GM18951 (cell line): Measurements from ENCODE around the gene CALY.
A peak's percentile ranks its signal among the peaks of the same experiment; 100 is the strongest.
"Not testable (repeated sequence)": the region's sequence is repeated elsewhere in the genome, so short reads cannot be mapped to it uniquely, and the experiment has no call there.

Experiments used
- POLR2A ChIP-seq: IDR thresholded peaks from 4 replicates; pipeline ENCODE4 v1.6.1; 2011; ENCODE audit warnings: mild to moderate bottlenecking; ENCODE audit not compliant: insufficient read length, insufficient read depth; ENCODE audit errors: extremely low read depth
- in situ Hi-C: fragments of 300-500 bp; cut with MboI; formaldehyde crosslinking; loops from one replicate; pipeline ENCODE4 v1.12.0; 2022; ENCODE audit warnings: low sequenced_read_pairs, mixed read lengths, inconsistent platforms; ENCODE audit not compliant: unreplicated experiment

Gene CALY, protein sequence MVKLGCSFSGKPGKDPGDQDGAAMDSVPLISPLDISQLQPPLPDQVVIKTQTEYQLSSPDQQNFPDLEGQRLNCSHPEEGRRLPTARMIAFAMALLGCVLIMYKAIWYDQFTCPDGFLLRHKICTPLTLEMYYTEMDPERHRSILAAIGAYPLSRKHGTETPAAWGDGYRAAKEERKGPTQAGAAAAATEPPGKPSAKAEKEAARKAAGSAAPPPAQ

DNA sequence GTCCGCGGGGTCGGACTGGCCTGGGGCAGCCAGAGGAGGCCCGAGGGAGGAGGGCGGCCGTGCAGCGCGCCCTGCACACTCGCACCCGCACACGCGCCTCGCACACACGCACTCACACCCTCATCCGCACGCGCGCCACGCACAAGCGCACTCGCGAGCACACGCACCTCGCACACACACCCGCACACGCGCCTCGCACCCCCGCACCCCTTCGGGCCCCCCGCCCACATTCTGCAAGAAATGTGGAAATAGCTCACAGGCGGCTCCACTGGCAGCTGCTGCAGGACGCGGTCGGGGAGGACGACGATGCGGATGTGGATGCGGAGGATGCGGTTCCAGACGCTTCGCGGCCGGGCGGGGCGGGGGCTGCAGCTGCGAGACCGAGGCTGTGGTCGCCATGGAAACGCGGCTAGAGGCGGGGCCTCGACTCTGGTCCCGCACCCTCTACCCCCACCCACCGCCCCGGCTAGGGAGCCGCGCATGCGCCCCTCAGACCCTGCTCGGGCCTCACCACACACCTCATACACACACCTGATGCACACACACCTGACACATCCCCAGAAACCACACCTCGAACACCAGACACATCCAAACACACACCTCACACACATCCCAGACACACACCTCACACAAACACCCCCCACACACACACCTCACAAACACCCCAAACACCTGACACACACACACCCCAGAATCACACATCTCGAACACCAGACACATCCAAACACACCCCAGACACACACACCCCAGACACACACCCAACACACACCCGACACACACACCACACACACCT lies at the start of gene CALY:
Gene CALY, minus strand, starts transcription at position 320 of the 793 bp plus-strand sequence. CDS start 7,907 bp downstream, outside the sequence.
- in situ Hi-C loops: no loop called here
- no peak for TF ChIP-seq POLR2A

DNA sequence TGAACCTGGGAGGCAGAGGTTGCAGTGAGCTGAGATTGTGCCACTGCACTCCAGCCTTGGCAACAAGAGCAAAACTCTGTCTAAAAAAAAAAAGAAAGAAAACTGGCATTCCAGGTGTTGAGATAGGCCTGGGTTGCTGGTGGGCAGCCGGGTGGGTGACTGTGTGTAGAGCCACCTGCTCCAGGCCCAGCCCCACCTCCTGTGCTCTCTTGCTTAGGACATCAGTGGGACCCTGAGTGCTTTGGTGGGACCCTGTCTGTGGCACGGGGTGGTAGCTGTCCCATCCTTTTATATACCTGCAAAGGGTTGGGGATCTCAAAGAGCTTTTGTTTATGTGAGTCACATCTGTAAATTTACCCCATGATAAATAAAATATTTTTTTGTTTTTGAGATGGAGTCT lies 48.5 kb upstream of the CALY start:
- in situ Hi-C loops: no loop called here
- no peak for TF ChIP-seq POLR2A

DNA sequence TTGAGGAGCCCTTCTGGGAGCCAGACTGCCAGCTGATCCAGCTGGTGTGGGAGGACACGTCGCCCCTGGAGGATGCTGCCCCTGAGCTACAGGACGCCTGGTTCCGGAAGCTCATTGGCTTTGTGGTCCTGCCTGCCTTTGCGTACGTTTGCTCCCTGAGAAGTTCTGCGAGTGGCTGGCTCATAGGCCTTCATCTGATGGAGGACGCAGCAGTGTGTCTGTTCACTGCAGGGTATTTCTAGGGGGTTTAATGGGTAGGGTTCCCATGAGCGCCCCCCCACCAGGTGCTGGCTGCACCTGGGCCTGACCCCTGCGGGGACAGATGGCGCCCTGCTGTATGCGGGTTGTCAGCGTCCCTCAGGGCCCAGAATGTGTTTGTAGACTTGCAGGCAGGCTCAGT lies 47.4 kb upstream of the CALY start:
- TF ChIP-seq POLR2A: no peak
- in situ Hi-C loops: no loop called here

DNA sequence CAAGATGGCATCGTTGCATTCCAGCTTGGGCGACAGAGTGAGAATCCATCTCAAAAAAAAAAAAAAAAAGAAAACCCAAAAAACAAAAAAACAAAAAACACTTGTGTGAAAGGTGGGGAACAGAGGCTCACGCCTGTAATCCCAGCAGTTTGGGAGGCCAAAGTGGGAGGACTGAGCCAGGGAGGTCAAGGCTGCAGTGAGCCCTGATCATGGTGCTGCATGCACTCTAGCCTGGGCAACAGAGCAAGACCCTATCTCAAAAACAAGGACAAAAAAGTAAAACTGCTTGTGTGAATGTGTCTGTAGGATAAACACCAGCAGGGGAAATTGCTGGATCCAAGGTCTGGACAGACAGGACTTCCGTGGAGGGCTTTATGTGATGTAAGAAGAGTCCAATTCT lies 46.9 kb upstream of the CALY start:
- in situ Hi-C loops: no loop called here
- TF ChIP-seq POLR2A: no peak

DNA sequence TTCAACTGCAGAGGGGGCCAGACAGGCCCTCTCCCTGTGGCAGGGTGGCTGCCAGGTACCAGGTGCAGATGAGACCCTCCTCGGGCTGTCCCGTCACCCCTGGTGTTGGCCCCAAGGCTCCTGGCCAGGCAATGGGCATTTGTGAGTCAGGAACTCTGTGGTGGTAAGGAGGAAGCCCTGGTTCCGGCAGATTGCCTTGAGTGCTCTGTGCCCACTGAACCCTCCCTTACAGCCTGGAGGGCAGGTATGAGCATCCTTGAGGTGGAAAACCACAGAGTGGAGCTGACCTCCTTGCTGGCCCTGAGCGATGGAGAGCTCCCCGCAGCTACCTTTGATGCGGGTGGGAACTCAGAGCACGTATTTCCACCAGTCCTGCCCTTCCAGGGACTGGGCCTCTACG lies 44.3 kb upstream of the CALY start:
- no peak for TF ChIP-seq POLR2A
- in situ Hi-C loops: no loop called here

DNA sequence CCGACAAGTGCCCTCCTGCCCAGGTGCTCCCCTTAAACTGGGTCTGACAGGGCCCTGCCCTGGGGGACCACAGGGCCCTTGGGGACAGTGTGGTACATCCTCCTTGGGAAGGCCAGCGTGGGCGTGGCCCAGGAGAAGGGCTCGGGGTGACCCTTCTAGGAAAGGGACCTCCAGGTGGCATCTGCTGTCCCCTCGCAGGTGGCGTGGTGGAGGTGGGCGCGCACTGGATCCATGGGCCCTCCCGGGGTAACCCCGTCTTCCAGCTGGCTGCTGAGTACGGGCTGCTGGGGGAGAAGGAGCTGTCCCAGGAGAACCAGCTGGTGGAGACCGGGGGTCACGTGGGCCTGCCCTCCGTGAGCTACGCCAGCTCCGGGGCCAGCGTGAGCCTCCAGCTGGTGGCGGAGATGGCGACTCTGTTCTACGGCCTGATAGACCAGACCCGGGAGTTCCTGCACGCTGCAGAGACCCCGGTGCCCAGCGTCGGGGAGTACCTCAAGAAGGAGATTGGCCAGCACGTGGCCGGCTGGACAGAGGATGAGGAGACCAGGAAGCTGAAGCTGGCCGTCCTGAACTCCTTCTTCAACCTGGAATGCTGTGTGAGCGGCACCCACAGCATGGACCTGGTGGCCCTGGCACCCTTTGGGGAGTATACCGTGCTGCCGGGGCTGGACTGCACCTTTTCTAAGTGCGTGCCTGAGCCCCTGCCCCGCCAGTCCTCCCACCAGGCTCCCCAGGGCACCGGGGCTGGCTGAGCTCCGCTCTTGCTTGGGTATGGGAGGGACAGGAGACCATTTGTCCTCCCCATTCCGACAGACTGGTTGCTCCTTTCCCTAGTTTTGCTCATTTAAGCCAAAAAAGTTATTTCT lies 43.3 kb upstream of the CALY start:
- no peak for TF ChIP-seq POLR2A
- in situ Hi-C loops: no loop called here

DNA sequence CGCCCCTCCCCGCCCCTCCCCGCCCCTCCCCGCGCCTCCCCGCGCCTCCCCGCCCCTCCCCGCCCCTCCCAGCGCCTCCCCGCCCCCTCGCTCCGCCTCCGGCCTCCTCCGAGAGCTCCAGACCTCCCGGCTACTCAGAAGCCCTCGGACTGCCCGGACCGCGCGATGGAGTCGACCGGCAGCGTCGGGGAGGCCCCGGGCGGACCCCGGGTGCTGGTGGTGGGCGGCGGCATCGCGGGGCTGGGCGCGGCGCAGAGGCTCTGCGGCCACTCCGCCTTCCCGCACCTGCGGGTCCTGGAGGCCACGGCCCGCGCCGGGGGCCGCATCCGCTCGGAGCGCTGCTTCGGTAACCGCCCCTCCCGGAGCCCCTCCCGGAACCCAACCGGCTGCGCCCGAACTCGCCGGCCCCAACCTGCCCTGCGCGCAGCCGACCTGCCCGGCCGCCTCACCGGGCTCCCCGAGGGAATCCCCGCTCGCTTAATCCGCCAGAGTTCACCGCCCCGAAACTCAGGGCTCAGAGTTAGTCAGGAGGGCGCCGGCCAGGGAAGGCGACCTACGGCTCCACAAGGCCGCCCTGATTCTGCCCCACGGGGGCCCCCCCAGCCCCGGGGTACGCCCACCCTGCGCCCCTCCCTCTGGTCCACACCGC lies 42.6 kb upstream of the CALY start, which contains the start of gene PAOX:
Gene PAOX, plus strand, starts transcription at position 111 of the 649 bp plus-strand sequence. Its CDS starts 55 bp downstream, at position 166.
- TF ChIP-seq POLR2A: peak; percentile 74
- in situ Hi-C loops: no loop called here

DNA sequence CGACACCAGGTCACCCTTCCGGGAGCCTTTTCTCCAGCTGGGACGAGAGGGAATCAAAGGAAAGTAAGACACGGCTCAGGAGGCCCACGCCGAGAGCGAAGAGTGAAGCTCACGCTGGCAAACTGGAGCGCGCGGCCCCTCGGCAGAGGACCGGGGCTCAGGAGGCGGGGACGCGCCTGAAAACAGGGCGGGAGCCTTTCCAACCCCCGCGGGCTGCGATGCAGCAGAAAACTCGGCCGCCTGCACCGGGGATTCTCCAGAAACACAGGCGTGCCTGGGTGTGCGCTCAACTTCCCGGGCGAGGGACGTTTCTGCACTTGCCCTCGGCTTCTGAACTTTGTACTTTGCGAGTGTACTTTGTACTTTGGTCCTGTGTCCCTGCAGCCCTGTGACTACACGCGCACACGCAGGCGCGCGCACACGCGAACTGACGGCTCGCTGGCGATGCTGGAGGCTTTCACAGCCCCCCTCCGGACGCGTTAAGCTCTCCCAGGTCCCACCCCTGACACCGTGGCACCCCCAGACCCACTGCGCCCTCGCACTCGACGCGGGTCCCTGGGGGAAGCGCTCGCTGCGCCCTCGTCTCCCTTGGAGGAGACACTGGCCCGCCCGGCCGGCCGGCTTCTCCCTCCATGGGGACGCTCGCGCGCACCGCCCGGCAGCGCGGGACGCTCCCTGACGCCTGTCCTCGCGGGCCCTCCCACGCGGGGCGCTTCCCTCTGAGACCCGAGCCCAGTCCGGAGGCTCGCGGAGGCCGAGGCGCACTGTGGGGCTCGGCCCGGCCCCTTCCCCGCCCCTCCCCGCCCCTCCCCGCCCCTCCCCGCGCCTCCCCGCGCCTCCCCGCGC lies 41.8 kb upstream of the CALY start:
- in situ Hi-C loops: no loop called here
- TF ChIP-seq POLR2A: no peak

DNA sequence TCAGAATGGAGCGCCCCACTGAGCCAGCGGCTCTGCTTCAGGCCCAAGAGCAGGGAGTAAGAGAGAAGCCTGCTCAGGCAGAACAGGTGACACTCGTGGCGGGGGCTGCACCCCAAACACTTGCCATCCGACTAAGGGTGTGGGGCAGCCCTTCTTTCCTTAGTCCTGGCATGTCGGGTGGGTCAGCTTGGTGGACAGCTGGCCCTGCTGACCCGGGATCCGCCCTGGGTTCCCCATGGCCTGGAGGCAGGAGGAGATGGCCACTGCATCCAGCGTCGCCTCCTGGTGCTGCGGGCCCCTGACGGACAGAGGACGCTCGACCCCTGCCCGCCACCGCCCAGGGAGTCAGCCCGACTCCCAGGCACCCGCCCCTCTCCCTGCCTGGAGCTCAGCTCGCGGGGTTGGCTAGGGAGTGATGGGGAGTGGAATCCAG lies 41.1 kb upstream of the CALY start:
- in situ Hi-C loops: no loop called here

DNA sequence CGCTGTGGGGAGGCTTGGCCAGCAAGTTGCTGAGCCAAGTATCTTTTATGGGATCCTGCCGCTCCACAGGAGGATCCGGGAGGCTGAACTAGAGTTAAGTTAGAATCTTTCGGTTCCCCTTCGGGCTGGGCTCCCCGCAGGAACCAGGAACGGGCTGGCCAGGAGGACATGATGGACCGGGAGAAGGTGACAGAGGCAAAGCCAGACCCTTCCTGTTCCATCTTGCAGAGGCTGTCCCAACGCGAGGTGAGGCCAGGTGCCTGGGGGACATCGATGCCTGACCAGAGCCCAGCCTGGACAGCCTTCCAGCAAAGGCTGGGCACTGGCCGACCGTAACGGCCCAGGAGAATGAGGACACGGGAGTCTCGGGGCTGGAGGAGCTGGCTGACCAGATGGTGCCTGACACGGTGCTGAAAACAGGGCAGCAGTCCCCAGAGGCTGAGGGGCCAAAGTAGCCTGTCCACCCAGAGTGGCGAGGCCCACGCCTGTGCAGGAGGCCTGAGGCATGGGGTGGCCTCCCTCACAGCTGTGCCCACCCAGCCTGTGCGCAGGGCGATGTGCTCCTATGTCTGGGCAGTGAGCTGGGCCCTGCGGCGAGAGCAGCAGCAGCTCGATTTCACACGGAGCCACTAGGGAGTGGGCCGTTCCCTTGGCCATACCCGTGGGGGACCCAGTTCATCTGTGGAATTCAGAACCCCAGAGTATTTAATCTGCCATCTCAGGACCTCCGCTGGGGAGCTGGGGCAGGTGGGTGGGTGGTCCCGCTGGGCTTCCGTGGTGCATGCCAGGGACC lies 40.5 kb upstream of the CALY start:
- in situ Hi-C loops: no loop called here

More for the DNA sequence above, 41.1 kb upstream of the CALY start:
- TF ChIP-seq POLR2A: no peak

DNA sequence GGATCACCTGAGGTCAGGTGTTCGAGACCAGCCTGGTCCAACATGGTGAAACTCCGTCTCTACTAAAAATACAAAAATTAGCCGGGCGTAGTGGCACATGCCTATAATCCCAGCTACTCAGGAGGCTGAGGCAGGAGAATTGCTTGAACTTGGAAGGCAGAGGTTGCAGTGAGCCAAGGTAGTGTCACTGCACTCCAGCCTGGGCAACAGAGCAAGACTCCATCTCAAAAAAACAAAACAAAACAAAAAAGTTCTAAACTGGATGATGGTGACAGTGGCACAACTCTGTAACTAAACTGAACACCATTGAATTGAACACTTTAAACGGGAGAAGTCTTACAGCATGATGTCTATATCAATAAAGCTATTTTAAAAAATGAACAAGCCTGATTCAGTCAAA lies 39.5 kb upstream of the CALY start:
- in situ Hi-C loops: not testable (repeated sequence)

More for the DNA sequence above, 40.5 kb upstream of the CALY start:
- TF ChIP-seq POLR2A: no peak
